GM19455 (cell line): ENCODE results near the gene CCSER2.
"Not testable (repeated sequence)": the region's sequence is repeated elsewhere in the genome, so short reads cannot be mapped to it uniquely, and the experiment has no call there.

ENCODE experiments used
- ATAC-seq: cut with Tn5 transposase; IDR thresholded peaks from one replicate; pipeline ENCODE4 v1.9.1; 2021; ENCODE audit not compliant: unreplicated experiment

The CCSER2 gene

GRCh38 chr10:84312816-84313215 lies 15.6 kb upstream of the CCSER2 start:
- no peak for ATAC-seq

GRCh38 chr10:84314275-84314674 lies 14.1 kb upstream of the CCSER2 start:
- no peak for ATAC-seq

- ATAC-seq: no peak
These were observed 11.2 kb upstream of the CCSER2 start for GRCh38 chr10:84317174-84317573.

GRCh38 chr10:84321902-84322301 lies 6.5 kb upstream of the CCSER2 start:
- no peak for ATAC-seq

GRCh38 chr10:84323566-84323965 lies 4.8 kb upstream of the CCSER2 start:
- ATAC-seq: not testable (repeated sequence)

GRCh38 chr10:84326995-84327394 lies 1.4 kb upstream of the CCSER2 start:
- ATAC-seq: not testable (repeated sequence)

- ATAC-seq: peak; percentile 18
These were observed 815 bp downstream of the CCSER2 start for GRCh38 chr10:84329196-84329611.

GRCh38 chr10:84329986-84330651 lies 1.7 kb downstream of the CCSER2 start:
- peak; percentile 21 for ATAC-seq

- no peak for ATAC-seq
These were observed 2.7 kb downstream of the CCSER2 start for GRCh38 chr10:84331091-84331490.

GRCh38 chr10:84333864-84334451 lies 5.6 kb downstream of the CCSER2 start:
- ATAC-seq: peak; percentile 59

- no peak for ATAC-seq
These were observed 6.4 kb downstream of the CCSER2 start for GRCh38 chr10:84334811-84335210.

- no peak for ATAC-seq
These were observed 7.1 kb downstream of the CCSER2 start for GRCh38 chr10:84335516-84335915.

- no peak for ATAC-seq
These were observed 8.2 kb downstream of the CCSER2 start for GRCh38 chr10:84336406-84337090.

- no peak for ATAC-seq
These were observed 8.8 kb downstream of the CCSER2 start for GRCh38 chr10:84337199-84337598.

- no peak for ATAC-seq
These were observed 10.6 kb downstream of the CCSER2 start for GRCh38 chr10:84339025-84339424.

- no peak for ATAC-seq
These were observed 11.8 kb downstream of the CCSER2 start for GRCh38 chr10:84340187-84340586.

GRCh38 chr10:84340632-84341537 lies 12.5 kb downstream of the CCSER2 start:
- ATAC-seq: no peak

- no peak for ATAC-seq
These were observed 13.1 kb downstream of the CCSER2 start for GRCh38 chr10:84341538-84341856.

GRCh38 chr10:84341983-84342382 lies 13.6 kb downstream of the CCSER2 start:
- no peak for ATAC-seq

GRCh38 chr10:84342584-84342983 lies 14.2 kb downstream of the CCSER2 start:
- no peak for ATAC-seq

GRCh38 chr10:84343831-84344230 lies 15.4 kb downstream of the CCSER2 start:
- no peak for ATAC-seq
